Measurements from ENCODE around the gene CACNA1D. TPM values are rescaled to one million over a fixed set of nuclear protein-coding genes. Genes with fewer than 3 reads are reported as not detected.

CACNA1D gene
- total RNA-seq, 1 donor from 2014 or later = 2.8 TPM

DNA sequence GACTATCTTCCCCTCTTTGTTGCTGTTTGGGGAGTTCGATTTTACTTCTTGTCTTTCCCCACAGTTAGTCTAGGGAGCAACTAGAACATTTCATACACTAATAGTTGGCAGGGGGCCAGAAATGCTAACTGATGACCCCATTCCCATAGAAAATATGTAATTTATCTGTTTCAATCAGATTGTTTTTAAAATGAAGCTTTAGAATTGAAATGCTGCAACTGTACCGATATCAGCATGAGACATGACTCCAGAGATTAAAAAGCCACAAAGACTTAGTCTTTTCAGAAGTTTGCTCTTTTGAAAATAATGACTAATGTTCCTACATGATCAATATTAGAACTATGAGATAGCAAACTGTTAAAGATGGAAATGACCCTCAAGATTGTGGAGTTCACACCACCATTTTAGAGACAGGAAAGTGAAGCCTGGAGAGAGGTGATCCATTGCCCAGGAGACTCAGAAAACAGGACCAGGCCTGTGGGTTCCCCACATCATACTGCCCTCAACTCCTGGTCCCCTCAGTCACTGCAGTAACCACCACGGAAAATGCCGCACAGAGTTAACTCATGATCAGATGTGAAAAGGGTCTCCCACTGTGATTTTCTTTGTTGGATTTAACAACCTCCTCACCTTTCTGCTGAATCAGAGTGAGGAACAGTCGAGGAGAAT, 221.5 kb downstream of the CACNA1D start:
- DNase-seq (ENCODE audit: low spot score in 2 of 2, unreplicated experiment in 2 of 2) = no peak
- Mint-ChIP-seq H3K36me3 (no peaks in the 10 kb centered on the region), H3K27me3 (ENCODE audit: low read depth) (peaks cover 5% of the 10 kb centered on the region), H3K4me1 (peaks cover 11% of the 10 kb centered on the region), H3K4me3 (no peak overlapping the region), H3K9me3 (no peaks in the 10 kb centered on the region), H3K27ac (no peak overlapping the region)
- no peak for TF ChIP-seq CTCF (IDR thresholded peaks at IDR 0.05; ENCODE audit: unreplicated experiment)

DNA sequence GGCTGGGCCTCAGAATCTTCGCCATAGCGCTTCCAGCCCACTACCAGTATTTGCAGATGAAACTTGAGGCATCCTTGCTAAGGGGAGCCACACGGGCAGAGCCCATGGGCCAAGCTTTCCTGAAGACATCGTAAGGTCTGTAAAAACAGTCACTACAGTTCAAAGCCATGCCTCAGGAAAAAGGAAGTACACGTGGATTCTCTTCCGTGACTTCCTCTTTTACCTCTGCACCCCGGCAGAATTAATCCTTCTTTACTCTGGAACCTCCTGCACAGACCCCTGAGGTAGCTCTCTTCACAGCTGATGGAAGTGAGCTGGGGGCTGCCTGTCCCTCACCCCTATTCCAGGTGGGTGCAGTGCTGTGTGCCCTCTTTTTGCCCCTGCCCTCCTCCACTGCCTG, 222.6 kb downstream of the CACNA1D start:
- no peak overlapping the region for H3K27ac Mint-ChIP-seq
- H3K4me1 Mint-ChIP-seq = peaks cover 11% of the 10 kb centered on the region
- no peak for TF ChIP-seq CTCF (IDR thresholded peaks at IDR 0.05; ENCODE audit: unreplicated experiment)
- no peak overlapping the region for H3K4me3 Mint-ChIP-seq
- DNase-seq (ENCODE audit: low spot score in 2 of 2, unreplicated experiment in 2 of 2) = no peak
- H3K36me3 Mint-ChIP-seq = no peaks in the 10 kb centered on the region
- peaks cover 14% of the 10 kb centered on the region for H3K27me3 Mint-ChIP-seq (ENCODE audit: low read depth)
- H3K9me3 Mint-ChIP-seq = no peaks in the 10 kb centered on the region

- Mint-ChIP-seq H3K36me3 (no peaks in the 10 kb centered on the region), H3K4me1 (peaks cover 11% of the 10 kb centered on the region), H3K27ac (no peak overlapping the region), H3K9me3 (no peaks in the 10 kb centered on the region), H3K4me3 (no peak overlapping the region), H3K27me3 (ENCODE audit: low read depth) (peaks cover 27% of the 10 kb centered on the region)
- TF ChIP-seq CTCF (IDR thresholded peaks at IDR 0.05; ENCODE audit: unreplicated experiment) = no peak
- DNase-seq (ENCODE audit: low spot score in 2 of 2, unreplicated experiment in 2 of 2) = no peak
These were observed 224.1 kb downstream of the CACNA1D start for GRCh38 chr3:53718462-53718861.

- DNase-seq (ENCODE audit: low spot score in 2 of 2, unreplicated experiment in 2 of 2) = no peak
- TF ChIP-seq CTCF (IDR thresholded peaks at IDR 0.05; ENCODE audit: unreplicated experiment) = no peak
- no peak overlapping the region for H3K4me3 Mint-ChIP-seq
- no peak overlapping the region for H3K27ac Mint-ChIP-seq
- H3K36me3 Mint-ChIP-seq = no peaks in the 10 kb centered on the region
- peaks cover 11% of the 10 kb centered on the region for H3K4me1 Mint-ChIP-seq
- H3K9me3 Mint-ChIP-seq = no peaks in the 10 kb centered on the region
- H3K27me3 Mint-ChIP-seq (ENCODE audit: low read depth) = peaks cover 39% of the 10 kb centered on the region
These were observed 225.4 kb downstream of the CACNA1D start for GRCh38 chr3:53719796-53720195.

- no peak for DNase-seq (ENCODE audit: low spot score in 2 of 2, unreplicated experiment in 2 of 2)
- no peaks in the 10 kb centered on the region for H3K36me3 Mint-ChIP-seq
- no peaks in the 10 kb centered on the region for H3K9me3 Mint-ChIP-seq
- peaks cover 50% of the 10 kb centered on the region for H3K27me3 Mint-ChIP-seq (ENCODE audit: low read depth)
- no peak overlapping the region for H3K4me3 Mint-ChIP-seq
- H3K4me1 Mint-ChIP-seq = no peaks in the 10 kb centered on the region
- H3K27ac Mint-ChIP-seq = no peak overlapping the region
- no peak for TF ChIP-seq CTCF (IDR thresholded peaks at IDR 0.05; ENCODE audit: unreplicated experiment)
These were observed 227.0 kb downstream of the CACNA1D start for GRCh38 chr3:53721187-53722119.
